ENCODE results near the gene RTN1.

GRCh38 chr14:59823179-59823578 is 47.4 kb downstream of the RTN1 start:
- no peak for TF ChIP-seq CTCF (IDR thresholded peaks at IDR 0.05; ENCODE audit: insufficient read depth, low read length)
- no peak for TF ChIP-seq REST (IDR thresholded peaks at IDR 0.05; ENCODE audit: insufficient replicate concordance, low read depth)

All from HL-60 (cell line).